ENCODE results near the gene PTPRK. TPM values are rescaled to one million over a fixed set of nuclear protein-coding genes. Genes with fewer than 3 reads are reported as not detected.
A peak's percentile ranks its signal among the peaks of the same experiment; 100 is the strongest.

PTPRK gene
- total and polyA plus RNA-seq, 5 donors from 2014 or later, result 0.16 to 1.0 (median 0.45) TPM; not detected in 1

DNA sequence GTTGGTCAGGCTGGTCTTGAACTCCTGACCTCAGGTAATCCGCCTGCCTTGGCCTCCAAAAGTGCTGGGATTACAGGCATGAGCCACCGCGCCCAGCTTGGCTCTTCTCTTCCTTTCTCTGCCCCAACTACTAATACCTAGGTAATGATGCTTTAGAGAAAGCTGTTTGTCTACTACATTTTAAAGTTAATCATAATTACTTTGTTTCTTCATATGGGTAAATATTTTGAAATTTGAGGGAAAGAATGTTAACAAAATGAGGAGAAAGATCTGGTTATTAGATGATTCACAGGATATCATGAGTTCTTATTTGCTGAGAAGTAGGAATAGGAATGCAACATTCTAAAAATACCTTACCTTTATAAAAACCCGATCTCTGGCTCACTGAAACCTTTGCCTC is 18.4 kb upstream of the PTPRK start:
- H3K9me3 ChIP-seq (ENCODE audit: control insufficient read depth in 2 of 2, low read length in 2 of 2), result no peaks in the 10 kb centered on the region
- no peak overlapping the region for H3K4me3 ChIP-seq (ENCODE audit: low read depth, low read length)
- H3K27ac ChIP-seq (ENCODE audit: insufficient read depth, low read length, poor library complexity, severe bottlenecking), result no peak overlapping the region
- no peaks in the 10 kb centered on the region for H3K9me3 Mint-ChIP-seq
- H3K4me1 ChIP-seq (ENCODE audit: control insufficient read depth, insufficient read depth, low read length, poor library complexity, severe bottlenecking), result no peaks in the 10 kb centered on the region
- H3K27me3 Mint-ChIP-seq, result no peaks in the 10 kb centered on the region
- no peaks in the 10 kb centered on the region for H3K27me3 ChIP-seq (ENCODE audit: control insufficient read depth, insufficient read depth, low read length)
- no peaks in the 10 kb centered on the region for H3K4me1 Mint-ChIP-seq
- H3K36me3 Mint-ChIP-seq, result no peaks in the 10 kb centered on the region
- H3K27ac Mint-ChIP-seq, result no peak overlapping the region
- ATAC-seq (ENCODE audit: low read depth in 2 of 2) (no peak), DNase-seq (no peak)
- H3K36me3 ChIP-seq (ENCODE audit: control insufficient read depth, insufficient read depth, low read length), result no peaks in the 10 kb centered on the region
- H3K4me3 Mint-ChIP-seq, result no peak overlapping the region

DNA sequence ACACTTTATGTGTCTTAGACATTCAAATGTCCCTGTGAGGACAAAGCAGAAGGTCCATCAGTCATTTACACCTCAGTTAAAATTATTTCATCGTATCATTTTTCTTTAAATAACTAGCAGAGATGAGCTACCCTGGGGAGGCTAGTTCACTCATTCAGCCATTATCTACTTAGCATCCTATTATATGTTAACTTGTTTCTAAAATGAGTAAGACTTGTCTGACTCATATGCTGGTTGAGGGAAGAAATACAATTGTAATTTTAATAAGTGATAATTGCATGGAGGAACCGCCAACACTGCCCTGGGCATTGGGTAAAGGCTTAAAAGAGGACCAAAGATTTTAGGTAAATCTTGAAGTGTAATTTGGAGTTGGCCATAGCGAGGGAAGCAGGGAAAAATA is 12.4 kb upstream of the PTPRK start:
- no peaks in the 10 kb centered on the region for H3K4me1 Mint-ChIP-seq
- H3K36me3 Mint-ChIP-seq, result no peaks in the 10 kb centered on the region
- no peak for DNase-seq
- no peak overlapping the region for H3K4me3 Mint-ChIP-seq
- H3K4me1 ChIP-seq (ENCODE audit: control insufficient read depth, insufficient read depth, low read length, poor library complexity, severe bottlenecking), result no peaks in the 10 kb centered on the region
- no peak for ATAC-seq (ENCODE audit: low read depth in 2 of 2)
- H3K9me3 ChIP-seq (ENCODE audit: control insufficient read depth in 2 of 2, low read length in 2 of 2), result no peaks in the 10 kb centered on the region
- H3K27me3 ChIP-seq (ENCODE audit: control insufficient read depth, insufficient read depth, low read length), result no peaks in the 10 kb centered on the region
- H3K36me3 ChIP-seq (ENCODE audit: control insufficient read depth, insufficient read depth, low read length), result no peaks in the 10 kb centered on the region
- peaks cover 4% of the 10 kb centered on the region for H3K27me3 Mint-ChIP-seq
- H3K4me3 ChIP-seq (ENCODE audit: low read depth, low read length), result no peak overlapping the region
- no peak overlapping the region for H3K27ac Mint-ChIP-seq
- no peak overlapping the region for H3K27ac ChIP-seq (ENCODE audit: insufficient read depth, low read length, poor library complexity, severe bottlenecking)
- no peaks in the 10 kb centered on the region for H3K9me3 Mint-ChIP-seq

DNA sequence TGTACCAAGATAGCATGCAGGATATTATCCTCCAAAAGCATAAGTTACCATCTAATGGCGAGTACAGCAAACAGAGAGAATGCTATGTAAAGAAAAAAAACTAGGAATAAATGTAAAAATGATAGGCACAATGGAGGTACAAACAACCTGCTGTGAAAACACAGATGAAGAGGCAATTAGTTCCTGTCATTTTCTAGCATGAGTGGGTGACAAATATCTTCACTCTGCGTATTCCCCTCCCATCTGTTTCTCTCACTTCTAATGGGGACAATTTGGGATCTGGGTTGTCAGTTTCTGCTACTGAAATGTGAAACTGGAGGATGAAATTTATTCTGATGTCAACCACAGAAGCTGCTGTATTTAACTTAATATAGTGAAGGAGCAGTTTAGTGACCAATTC is 11.7 kb upstream of the PTPRK start:
- no peaks in the 10 kb centered on the region for H3K36me3 ChIP-seq (ENCODE audit: control insufficient read depth, insufficient read depth, low read length)
- no peak for DNase-seq
- no peaks in the 10 kb centered on the region for H3K4me1 ChIP-seq (ENCODE audit: control insufficient read depth, insufficient read depth, low read length, poor library complexity, severe bottlenecking)
- no peak for ATAC-seq (ENCODE audit: low read depth in 2 of 2)
- Mint-ChIP-seq H3K27me3 (peaks cover 4% of the 10 kb centered on the region), H3K36me3 (no peaks in the 10 kb centered on the region), H3K27ac (no peak overlapping the region), H3K4me3 (no peak overlapping the region), H3K9me3 (no peaks in the 10 kb centered on the region), H3K4me1 (no peaks in the 10 kb centered on the region)
- no peaks in the 10 kb centered on the region for H3K27me3 ChIP-seq (ENCODE audit: control insufficient read depth, insufficient read depth, low read length)
- no peaks in the 10 kb centered on the region for H3K9me3 ChIP-seq (ENCODE audit: control insufficient read depth in 2 of 2, low read length in 2 of 2)
- no peak overlapping the region for H3K27ac ChIP-seq (ENCODE audit: insufficient read depth, low read length, poor library complexity, severe bottlenecking)
- no peak overlapping the region for H3K4me3 ChIP-seq (ENCODE audit: low read depth, low read length)

DNA sequence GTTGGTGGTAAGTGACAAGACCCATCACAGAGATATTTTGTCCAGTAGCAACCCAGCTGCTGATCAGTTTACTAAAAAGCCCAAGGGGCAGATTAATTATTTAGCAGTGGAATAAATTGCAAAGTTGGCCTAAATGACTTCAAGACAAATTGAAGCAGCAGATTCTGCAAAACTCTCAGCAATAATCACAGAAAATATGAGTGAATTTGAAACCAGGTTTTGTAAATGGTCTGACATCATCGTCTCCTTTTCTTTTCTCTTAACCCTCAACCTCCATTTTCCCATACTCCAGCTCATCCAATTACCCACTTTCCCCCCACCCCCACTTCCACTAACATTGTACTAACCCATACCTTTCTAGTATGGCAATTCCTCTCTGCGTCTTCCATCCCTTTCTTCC is 11.3 kb upstream of the PTPRK start:
- Mint-ChIP-seq H3K27ac (no peak overlapping the region), H3K27me3 (peaks cover 4% of the 10 kb centered on the region), H3K4me3 (no peak overlapping the region), H3K9me3 (no peaks in the 10 kb centered on the region), H3K4me1 (no peaks in the 10 kb centered on the region), H3K36me3 (no peaks in the 10 kb centered on the region)
- Histone ChIP-seq H3K9me3 (ENCODE audit: control insufficient read depth in 2 of 2, low read length in 2 of 2) (no peaks in the 10 kb centered on the region), H3K36me3 (ENCODE audit: control insufficient read depth, insufficient read depth, low read length) (no peaks in the 10 kb centered on the region), H3K27ac (ENCODE audit: insufficient read depth, low read length, poor library complexity, severe bottlenecking) (no peak overlapping the region), H3K4me3 (ENCODE audit: low read depth, low read length) (no peak overlapping the region), H3K27me3 (ENCODE audit: control insufficient read depth, insufficient read depth, low read length) (no peaks in the 10 kb centered on the region), H3K4me1 (ENCODE audit: control insufficient read depth, insufficient read depth, low read length, poor library complexity, severe bottlenecking) (no peaks in the 10 kb centered on the region)
- ATAC-seq (ENCODE audit: low read depth in 2 of 2) (no peak), DNase-seq (no peak)

DNA sequence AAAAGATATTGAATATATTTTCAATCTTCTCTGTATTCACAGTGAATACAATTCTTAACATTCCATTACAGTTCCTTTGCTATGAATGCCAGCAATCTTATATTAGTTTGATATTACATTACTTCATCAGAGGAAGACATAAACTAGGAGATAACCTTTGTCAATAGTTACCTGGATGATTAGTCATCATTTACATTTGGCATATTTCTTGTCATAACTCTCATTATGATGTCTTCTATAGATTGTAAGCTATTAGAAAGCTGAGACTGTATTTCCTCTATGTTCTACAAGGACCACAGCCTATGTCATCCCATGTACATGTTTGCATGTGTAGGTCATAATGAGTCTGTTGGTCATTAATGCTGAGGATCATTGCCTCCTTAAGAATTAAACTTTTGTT is 7.8 kb upstream of the PTPRK start:
- Mint-ChIP-seq H3K4me1 (no peaks in the 10 kb centered on the region), H3K27me3 (peaks cover 19% of the 10 kb centered on the region), H3K4me3 (no peak overlapping the region), H3K36me3 (no peaks in the 10 kb centered on the region), H3K27ac (no peak overlapping the region), H3K9me3 (peaks cover 0 to 1% (median 0%) of the 10 kb centered on the region in 7 donors)
- DNase-seq (no peak), ATAC-seq (ENCODE audit: low read depth in 2 of 2) (no peak)
- Histone ChIP-seq H3K27ac (ENCODE audit: insufficient read depth, low read length, poor library complexity, severe bottlenecking) (no peak overlapping the region), H3K9me3 (ENCODE audit: control insufficient read depth in 2 of 2, low read length in 2 of 2) (no peaks in the 10 kb centered on the region), H3K4me1 (ENCODE audit: control insufficient read depth, insufficient read depth, low read length, poor library complexity, severe bottlenecking) (no peaks in the 10 kb centered on the region), H3K36me3 (ENCODE audit: control insufficient read depth, insufficient read depth, low read length) (no peaks in the 10 kb centered on the region), H3K4me3 (ENCODE audit: low read depth, low read length) (no peak overlapping the region), H3K27me3 (ENCODE audit: control insufficient read depth, insufficient read depth, low read length) (peaks cover 2% of the 10 kb centered on the region)

DNA sequence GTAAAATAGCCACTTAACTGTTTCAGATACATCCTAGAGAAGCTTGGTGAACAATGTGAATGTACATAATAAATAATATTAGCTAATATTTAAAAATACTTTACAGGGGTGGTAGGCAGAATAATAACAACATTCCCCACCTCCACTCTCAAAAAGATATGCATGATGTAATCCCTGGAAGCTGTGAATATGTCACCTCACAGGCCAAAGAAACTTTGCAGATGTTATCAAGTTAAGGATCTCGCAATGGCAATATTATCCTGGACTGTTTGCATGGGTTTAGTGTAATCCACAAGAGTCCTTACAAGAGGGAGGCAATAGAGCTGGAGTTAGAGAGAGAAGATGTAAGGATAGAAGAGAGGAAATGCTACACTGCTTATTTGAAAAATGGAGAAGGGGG is 7.0 kb upstream of the PTPRK start:
- H3K4me3 Mint-ChIP-seq, result no peak overlapping the region
- ATAC-seq (ENCODE audit: low read depth in 2 of 2), result no peak
- H3K27me3 Mint-ChIP-seq, result peaks cover 23% of the 10 kb centered on the region
- no peaks in the 10 kb centered on the region for H3K9me3 ChIP-seq (ENCODE audit: control insufficient read depth in 2 of 2, low read length in 2 of 2)
- peaks cover 0 to 1% (median 0%) of the 10 kb centered on the region in 7 donors for H3K9me3 Mint-ChIP-seq
- DNase-seq, result no peak
- no peak overlapping the region for H3K4me3 ChIP-seq (ENCODE audit: low read depth, low read length)
- H3K4me1 Mint-ChIP-seq, result no peaks in the 10 kb centered on the region
- H3K36me3 ChIP-seq (ENCODE audit: control insufficient read depth, insufficient read depth, low read length), result no peaks in the 10 kb centered on the region
- no peaks in the 10 kb centered on the region for H3K36me3 Mint-ChIP-seq
- H3K4me1 ChIP-seq (ENCODE audit: control insufficient read depth, insufficient read depth, low read length, poor library complexity, severe bottlenecking), result no peaks in the 10 kb centered on the region
- H3K27ac Mint-ChIP-seq, result peak overlapping the region in 1 of 3 donors; percentile 1
- peaks cover 11% of the 10 kb centered on the region for H3K27me3 ChIP-seq (ENCODE audit: control insufficient read depth, insufficient read depth, low read length)
- H3K27ac ChIP-seq (ENCODE audit: insufficient read depth, low read length, poor library complexity, severe bottlenecking), result no peak overlapping the region

DNA sequence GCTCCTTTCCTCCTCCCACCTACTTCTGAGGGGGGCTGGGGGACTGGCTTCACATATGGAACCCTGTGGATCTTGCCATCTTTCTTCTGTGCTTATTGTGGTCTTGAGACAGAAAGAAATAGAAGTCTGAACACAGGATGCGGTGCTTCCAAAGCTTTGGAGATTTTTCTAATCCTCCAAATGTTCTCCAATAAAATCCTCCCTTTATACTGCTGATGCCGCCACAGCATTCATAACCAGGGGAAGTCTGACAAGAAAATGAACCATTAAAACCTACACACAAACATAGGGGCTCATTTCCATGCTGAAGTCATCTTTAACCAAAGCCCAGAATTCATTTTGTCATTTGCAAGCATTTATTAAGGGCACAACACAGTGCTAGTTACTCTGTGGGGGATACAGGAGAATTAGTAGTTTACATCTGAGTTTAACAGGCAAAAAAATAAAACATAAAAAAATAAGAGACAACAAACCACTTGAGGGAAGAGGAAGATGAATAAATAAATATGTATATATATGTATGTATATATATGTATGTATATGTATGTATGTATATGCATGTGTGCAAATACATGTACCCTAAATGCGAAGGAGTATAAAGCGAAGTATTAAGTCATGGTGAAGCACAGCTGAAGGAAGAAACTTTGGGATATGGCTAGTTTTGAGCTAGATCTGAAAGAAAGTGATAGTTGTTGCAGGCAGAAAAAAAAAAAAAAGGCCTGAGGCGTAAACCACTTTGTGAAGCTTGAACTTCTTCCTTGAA is 5.9 kb upstream of the PTPRK start:
- no peaks in the 10 kb centered on the region for H3K36me3 ChIP-seq (ENCODE audit: control insufficient read depth, insufficient read depth, low read length)
- Mint-ChIP-seq H3K27me3 (peaks cover 29% of the 10 kb centered on the region), H3K36me3 (no peaks in the 10 kb centered on the region), H3K27ac (no peak overlapping the region), H3K4me3 (no peak overlapping the region), H3K4me1 (peaks cover 0 to under 1% (median under 1%) of the 10 kb centered on the region in 4 donors), H3K9me3 (peaks cover 0 to 1% (median 0%) of the 10 kb centered on the region in 7 donors)
- DNase-seq (no peak), ATAC-seq (ENCODE audit: low read depth in 2 of 2) (no peak)
- H3K9me3 ChIP-seq (ENCODE audit: control insufficient read depth in 2 of 2, low read length in 2 of 2), result no peaks in the 10 kb centered on the region
- H3K4me1 ChIP-seq (ENCODE audit: control insufficient read depth, insufficient read depth, low read length, poor library complexity, severe bottlenecking), result no peaks in the 10 kb centered on the region
- H3K27ac ChIP-seq (ENCODE audit: insufficient read depth, low read length, poor library complexity, severe bottlenecking), result no peak overlapping the region
- H3K27me3 ChIP-seq (ENCODE audit: control insufficient read depth, insufficient read depth, low read length), result peaks cover 16% of the 10 kb centered on the region
- H3K4me3 ChIP-seq (ENCODE audit: low read depth, low read length), result no peak overlapping the region

DNA sequence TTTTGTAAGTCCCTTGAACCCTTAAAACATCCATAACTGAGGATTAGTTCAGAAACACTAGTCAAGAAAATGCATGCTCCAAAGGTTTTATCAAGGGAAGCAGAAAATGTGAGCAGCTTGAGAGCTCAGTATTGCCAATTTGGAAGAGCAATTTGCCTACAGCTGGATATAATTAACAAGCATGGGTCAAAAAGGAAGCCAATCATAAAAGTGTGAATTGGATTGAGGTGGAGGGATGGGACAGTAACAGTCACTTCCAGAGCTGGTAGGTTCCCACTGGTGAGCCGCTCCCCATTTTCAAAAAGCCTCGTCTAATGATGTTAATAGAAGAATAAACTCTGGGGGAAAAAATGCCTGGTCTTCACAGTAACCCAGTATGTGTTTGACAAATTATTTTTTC is 5.0 kb upstream of the PTPRK start:
- no peak overlapping the region for H3K27ac ChIP-seq (ENCODE audit: insufficient read depth, low read length, poor library complexity, severe bottlenecking)
- ATAC-seq (ENCODE audit: low read depth in 2 of 2) (no peak), DNase-seq (no peak)
- H3K36me3 Mint-ChIP-seq, result no peaks in the 10 kb centered on the region
- no peaks in the 10 kb centered on the region for H3K36me3 ChIP-seq (ENCODE audit: control insufficient read depth, insufficient read depth, low read length)
- H3K9me3 ChIP-seq (ENCODE audit: control insufficient read depth in 2 of 2, low read length in 2 of 2), result no peaks in the 10 kb centered on the region
- no peak overlapping the region for H3K27ac Mint-ChIP-seq
- H3K4me1 ChIP-seq (ENCODE audit: control insufficient read depth, insufficient read depth, low read length, poor library complexity, severe bottlenecking), result peaks cover under 1% of the 10 kb centered on the region
- H3K4me1 Mint-ChIP-seq, result peaks cover 4 to 6% (median 5%) of the 10 kb centered on the region in 4 donors
- H3K4me3 ChIP-seq (ENCODE audit: low read depth, low read length), result no peak overlapping the region
- no peak overlapping the region for H3K4me3 Mint-ChIP-seq
- H3K27me3 ChIP-seq (ENCODE audit: control insufficient read depth, insufficient read depth, low read length), result peaks cover 22% of the 10 kb centered on the region
- peaks cover 0 to 1% (median 0%) of the 10 kb centered on the region in 7 donors for H3K9me3 Mint-ChIP-seq
- peaks cover 35% of the 10 kb centered on the region for H3K27me3 Mint-ChIP-seq
